WTC11 (cell line): Measurements from ENCODE around the gene ZEB1.

Experiments used
- ATF2 ChIP-seq: sonication (generic); formaldehyde crosslinking; IDR thresholded peaks from 2 replicates; pipeline ENCODE4 v1.8.1; 2022; ENCODE audit warnings: low read depth, missing genetic modification reagents, borderline replicate concordance
- CBFB ChIP-seq: sonication (generic); formaldehyde crosslinking; IDR thresholded peaks from 2 replicates; pipeline ENCODE4 v1.8.1; 2022; ENCODE audit warnings: mild to moderate bottlenecking, low read depth, missing genetic modification reagents
- CREM ChIP-seq: sonication (generic); formaldehyde crosslinking; IDR thresholded peaks from 2 replicates; pipeline ENCODE4 v1.8.1; 2022; ENCODE audit warnings: mild to moderate bottlenecking, missing genetic modification reagents, moderate library complexity
- CTCF ChIP-seq: fragments of 200-600 bp; IDR thresholded peaks from 2 replicates; pipeline ENCODE4 v1.8.0; 2022; ENCODE audit warnings: antibody characterized with exemption
- MLX ChIP-seq: sonication (generic); formaldehyde crosslinking; IDR thresholded peaks from 2 replicates; pipeline ENCODE4 v1.8.1; 2023; ENCODE audit warnings: mild to moderate bottlenecking, missing genetic modification reagents, moderate library complexity
- NFYB ChIP-seq: sonication (generic); formaldehyde crosslinking; conservative IDR thresholded peaks from 2 replicates; pipeline ENCODE4 v1.8.0; 2022; ENCODE audit warnings: low read depth, missing genetic modification reagents
- NR1H2 ChIP-seq: sonication (generic); formaldehyde crosslinking; IDR thresholded peaks from 2 replicates; pipeline ENCODE4 v1.9.0; 2021; ENCODE audit warnings: mild to moderate bottlenecking, moderate library complexity, missing genetic modification reagents
- NR3C1 ChIP-seq: sonication (generic); formaldehyde crosslinking; conservative IDR thresholded peaks from 2 replicates; pipeline ENCODE4 v1.8.1; 2023; ENCODE audit warnings: low read depth, mild to moderate bottlenecking, missing genetic modification reagents
- PREB ChIP-seq: sonication (generic); formaldehyde crosslinking; IDR thresholded peaks from 2 replicates; pipeline ENCODE4 v1.8.1; 2022; ENCODE audit warnings: mild to moderate bottlenecking, missing genetic modification reagents, moderate library complexity, borderline replicate concordance
- SP1 ChIP-seq: sonication (generic); formaldehyde crosslinking; conservative IDR thresholded peaks from 2 replicates; pipeline ENCODE4 v1.8.1; 2022; ENCODE audit warnings: missing genetic modification reagents
- TCF7 ChIP-seq: sonication (generic); formaldehyde crosslinking; IDR thresholded peaks from 2 replicates; pipeline ENCODE4 v1.8.0; 2022; ENCODE audit warnings: mild to moderate bottlenecking, low read depth, missing genetic modification reagents, moderate library complexity
- USF1 ChIP-seq: sonication (generic); formaldehyde crosslinking; IDR thresholded peaks from 2 replicates; pipeline ENCODE4 v1.8.0; 2022; ENCODE audit warnings: mild to moderate bottlenecking, missing genetic modification reagents
- USF2 ChIP-seq: sonication (generic); formaldehyde crosslinking; IDR thresholded peaks from 2 replicates; pipeline ENCODE4 v1.8.1; 2023; ENCODE audit warnings: mild to moderate bottlenecking, missing genetic modification reagents, moderate library complexity
- ZNF263 ChIP-seq: sonication (generic); formaldehyde crosslinking; IDR thresholded peaks from 2 replicates; pipeline ENCODE4 v1.8.1; 2022; ENCODE audit warnings: low read depth, mild to moderate bottlenecking, moderate library complexity, missing genetic modification reagents

- no peak for TF ChIP-seq USF2 (CRISPR knock-in tag)
- TF ChIP-seq USF1, result no peak
- no peak for TF ChIP-seq PREB (CRISPR knock-in tag)
- no peak for TF ChIP-seq CTCF
- no peak for TF ChIP-seq NFYB
- TF ChIP-seq NR3C1 (CRISPR knock-in tag), result no peak
- TF ChIP-seq TCF7 (CRISPR knock-in tag), result no peak
- no peak for TF ChIP-seq ZNF263 (CRISPR knock-in tag)
- TF ChIP-seq ATF2 (CRISPR knock-in tag), result no peak
- TF ChIP-seq CBFB (CRISPR knock-in tag), result no peak
- TF ChIP-seq NR1H2 (CRISPR knock-in tag), result no peak
- no peak for TF ChIP-seq MLX (CRISPR knock-in tag)
- no peak for TF ChIP-seq SP1 (CRISPR knock-in tag)
- TF ChIP-seq CREM (CRISPR knock-in tag), result no peak
These were observed 74.8 kb downstream of the ZEB1 start for GRCh38 chr10:31393844-31394243.
